IPS-20b (cell line): Measurements from ENCODE around the gene PLPPR4.

Experiments
- H3K27ac ChIP-seq: one replicate; pipeline ENCODE4 v1.5.1; 2013; ENCODE audit warnings: low read length
- H3K27me3 ChIP-seq: 2 replicates; pipeline ENCODE4 v1.6.1; 2013; ENCODE audit warnings: mild to moderate bottlenecking, low read length, inconsistent platforms; ENCODE audit not compliant: insufficient read depth
- H3K36me3 ChIP-seq: 2 replicates; pipeline ENCODE4 v1.6.1; 2013; ENCODE audit warnings: low read depth, mild to moderate bottlenecking, inconsistent platforms, low read length, moderate library complexity; ENCODE audit not compliant: insufficient read depth
- H3K4me1 ChIP-seq: 2 replicates; pipeline ENCODE4 v1.6.1; 2013; ENCODE audit warnings: mild to moderate bottlenecking, control low read depth, inconsistent platforms, low read length, moderate library complexity; ENCODE audit not compliant: insufficient read depth
- H3K4me3 ChIP-seq: 2 replicates; pipeline ENCODE4 v1.5.1; 2013; ENCODE audit warnings: mild to moderate bottlenecking, low read length, inconsistent platforms
- H3K9ac ChIP-seq: 2 replicates; pipeline ENCODE4 v1.6.1; 2013; ENCODE audit warnings: low read depth, mild to moderate bottlenecking, inconsistent platforms, low read length, moderate library complexity
- H3K9me3 ChIP-seq: 2 replicates; pipeline ENCODE4 v1.6.1; 2013; ENCODE audit warnings: mild to moderate bottlenecking, low read depth, low read length, inconsistent platforms; ENCODE audit not compliant: insufficient read depth

Gene PLPPR4, protein sequence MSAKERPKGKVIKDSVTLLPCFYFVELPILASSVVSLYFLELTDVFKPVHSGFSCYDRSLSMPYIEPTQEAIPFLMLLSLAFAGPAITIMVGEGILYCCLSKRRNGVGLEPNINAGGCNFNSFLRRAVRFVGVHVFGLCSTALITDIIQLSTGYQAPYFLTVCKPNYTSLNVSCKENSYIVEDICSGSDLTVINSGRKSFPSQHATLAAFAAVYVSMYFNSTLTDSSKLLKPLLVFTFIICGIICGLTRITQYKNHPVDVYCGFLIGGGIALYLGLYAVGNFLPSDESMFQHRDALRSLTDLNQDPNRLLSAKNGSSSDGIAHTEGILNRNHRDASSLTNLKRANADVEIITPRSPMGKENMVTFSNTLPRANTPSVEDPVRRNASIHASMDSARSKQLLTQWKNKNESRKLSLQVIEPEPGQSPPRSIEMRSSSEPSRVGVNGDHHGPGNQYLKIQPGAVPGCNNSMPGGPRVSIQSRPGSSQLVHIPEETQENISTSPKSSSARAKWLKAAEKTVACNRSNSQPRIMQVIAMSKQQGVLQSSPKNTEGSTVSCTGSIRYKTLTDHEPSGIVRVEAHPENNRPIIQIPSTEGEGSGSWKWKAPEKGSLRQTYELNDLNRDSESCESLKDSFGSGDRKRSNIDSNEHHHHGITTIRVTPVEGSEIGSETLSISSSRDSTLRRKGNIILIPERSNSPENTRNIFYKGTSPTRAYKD

DNA sequence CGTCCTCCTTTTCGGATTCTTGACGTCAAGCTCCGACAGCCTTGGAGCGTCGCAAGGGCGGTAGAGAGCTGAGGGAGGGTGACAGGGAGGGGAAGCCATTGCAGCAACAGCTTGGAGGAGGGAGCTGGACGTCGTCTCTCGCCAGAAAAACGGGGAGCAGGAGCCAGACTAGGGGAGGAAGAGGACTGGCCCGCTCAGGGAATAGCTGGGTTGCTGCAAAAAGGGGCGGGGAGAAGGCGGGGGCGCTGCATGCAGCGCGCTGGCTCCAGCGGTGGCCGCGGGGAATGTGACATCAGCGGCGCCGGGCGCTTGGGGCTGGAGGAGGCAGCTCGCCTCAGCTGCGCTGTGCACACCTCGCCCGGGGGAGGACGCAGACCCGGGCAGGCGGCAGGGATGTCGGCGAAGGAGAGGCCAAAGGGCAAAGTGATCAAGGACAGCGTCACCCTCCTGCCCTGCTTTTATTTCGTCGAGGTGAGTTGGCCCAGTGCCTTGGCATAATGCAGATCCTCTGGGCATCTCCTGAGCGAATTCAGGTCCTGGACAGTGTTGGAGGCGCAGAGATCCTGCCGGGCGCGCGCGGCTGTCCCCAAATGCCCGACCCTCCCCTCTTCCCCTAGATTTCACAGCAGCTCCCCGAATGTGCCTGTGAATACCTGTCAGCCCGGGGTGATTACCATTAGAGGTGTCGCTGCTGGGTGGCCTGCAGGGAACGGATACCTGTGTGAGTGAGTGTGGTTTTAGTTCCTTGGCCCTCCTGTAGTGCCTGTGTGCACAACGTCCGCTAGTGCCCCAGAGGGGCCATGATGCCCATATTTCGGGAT is at the start of gene PLPPR4:
PLPPR4 (plus strand) TSS at position 292 of the 821 bp plus-strand sequence; CDS start at position 394, 102 bp downstream.
- Histone ChIP-seq H3K27ac (no peak within 1 kb of the TSS), H3K9ac (peak within 1 kb of the TSS; percentile 43; the same call in 1 of the 2 replicates), H3K9me3 (no peaks in the 10 kb centered on the region), H3K36me3 (no peaks in the 10 kb centered on the region), H3K4me3 (peak within 1 kb of the TSS; percentile 83), H3K27me3 (peaks cover 42% of the 10 kb centered on the region), H3K4me1 (no peaks in the 10 kb centered on the region)

GRCh38 chr1:99216956-99217355 is 47.3 kb upstream of the PLPPR4 start:
- peaks cover 8% of the 10 kb centered on the region; the same call in 1 of the 2 replicates for H3K4me1 ChIP-seq

GRCh38 chr1:99217599-99217998 is 46.7 kb upstream of the PLPPR4 start:
- H3K4me3 ChIP-seq: no peak overlapping the region
- H3K27ac ChIP-seq: no peak overlapping the region
- H3K4me1 ChIP-seq: peaks cover 8% of the 10 kb centered on the region; the same call in 1 of the 2 replicates
- H3K9me3 ChIP-seq: peaks cover 6% of the 10 kb centered on the region; the same call in 1 of the 2 replicates
- no peaks in the 10 kb centered on the region for H3K36me3 ChIP-seq
- H3K27me3 ChIP-seq: no peaks in the 10 kb centered on the region; the same call in 1 of the 2 replicates
- H3K9ac ChIP-seq: no peak overlapping the region

More at GRCh38 chr1:99216956-99217355, 47.3 kb upstream of the PLPPR4 start:
- H3K4me3 ChIP-seq: no peak overlapping the region
- H3K27ac ChIP-seq: no peak overlapping the region
- H3K9me3 ChIP-seq: peaks cover 6% of the 10 kb centered on the region; the same call in 1 of the 2 replicates
- no peaks in the 10 kb centered on the region; the same call in 1 of the 2 replicates for H3K27me3 ChIP-seq
- H3K9ac ChIP-seq: no peak overlapping the region
- H3K36me3 ChIP-seq: no peaks in the 10 kb centered on the region

DNA sequence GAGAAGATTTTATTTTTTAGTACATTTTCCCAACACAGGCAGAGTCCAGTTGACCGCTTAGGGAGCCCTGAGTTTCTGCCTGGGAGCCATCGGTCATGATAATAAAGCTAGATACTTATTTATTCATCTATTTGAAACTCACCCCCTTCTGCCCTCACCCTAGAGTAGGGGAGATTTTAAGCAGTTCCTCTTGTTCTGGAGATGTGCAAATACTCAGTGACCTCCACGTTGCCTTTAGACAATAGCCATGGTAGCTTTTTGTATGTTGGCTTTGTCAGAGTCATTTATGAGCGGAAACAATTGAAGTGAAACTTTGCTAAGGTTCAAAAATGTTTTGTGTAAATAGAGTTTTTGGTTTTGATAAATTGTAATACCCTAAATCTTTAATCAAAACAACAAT is 45.7 kb upstream of the PLPPR4 start:
- H3K27me3 ChIP-seq: no peaks in the 10 kb centered on the region; the same call in 1 of the 2 replicates
- no peaks in the 10 kb centered on the region for H3K36me3 ChIP-seq
- H3K27ac ChIP-seq: no peak overlapping the region
- H3K9me3 ChIP-seq: peaks cover 6% of the 10 kb centered on the region; the same call in 1 of the 2 replicates
- H3K9ac ChIP-seq: no peak overlapping the region
- H3K4me1 ChIP-seq: peaks cover 8% of the 10 kb centered on the region; the same call in 1 of the 2 replicates
- H3K4me3 ChIP-seq: no peak overlapping the region

GRCh38 chr1:99218999-99219398 is 45.3 kb upstream of the PLPPR4 start:
- H3K27me3 ChIP-seq: no peaks in the 10 kb centered on the region; the same call in 1 of the 2 replicates
- H3K36me3 ChIP-seq: no peaks in the 10 kb centered on the region
- H3K4me1 ChIP-seq: peaks cover 8% of the 10 kb centered on the region; the same call in 1 of the 2 replicates
- H3K9me3 ChIP-seq: peaks cover 6% of the 10 kb centered on the region; the same call in 1 of the 2 replicates
- H3K9ac ChIP-seq: no peak overlapping the region
- no peak overlapping the region for H3K27ac ChIP-seq
- H3K4me3 ChIP-seq: no peak overlapping the region

- H3K4me1 ChIP-seq: no peaks in the 10 kb centered on the region
- no peak overlapping the region for H3K9ac ChIP-seq
- no peak overlapping the region for H3K4me3 ChIP-seq
- H3K36me3 ChIP-seq: no peaks in the 10 kb centered on the region
- no peak overlapping the region for H3K27ac ChIP-seq
- H3K9me3 ChIP-seq: no peaks in the 10 kb centered on the region
- no peaks in the 10 kb centered on the region for H3K27me3 ChIP-seq
These were observed 37.0 kb upstream of the PLPPR4 start for GRCh38 chr1:99227056-99227897.

DNA sequence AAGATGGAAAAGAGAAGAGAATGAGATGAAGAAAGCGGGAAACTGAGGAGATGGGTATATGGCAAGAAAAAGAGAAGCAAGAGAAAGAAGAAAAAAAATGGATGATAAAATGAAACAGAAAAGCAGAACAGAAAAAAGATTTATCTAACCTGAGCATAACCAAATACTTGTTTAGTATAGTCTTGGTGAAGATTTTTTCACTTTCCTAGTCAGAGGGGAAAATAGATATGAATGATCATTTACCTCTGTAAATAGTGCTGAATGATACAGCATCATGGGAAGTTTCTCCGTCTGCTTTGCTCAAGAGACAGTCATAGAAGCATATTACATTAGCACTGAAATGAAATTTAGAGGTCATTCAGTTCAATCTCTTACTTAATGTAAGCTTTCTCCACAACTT is 36.1 kb upstream of the PLPPR4 start:
- Histone ChIP-seq H3K4me1 (no peaks in the 10 kb centered on the region), H3K27me3 (no peaks in the 10 kb centered on the region), H3K9me3 (no peaks in the 10 kb centered on the region), H3K9ac (no peak overlapping the region), H3K4me3 (no peak overlapping the region), H3K36me3 (no peaks in the 10 kb centered on the region), H3K27ac (no peak overlapping the region)

DNA sequence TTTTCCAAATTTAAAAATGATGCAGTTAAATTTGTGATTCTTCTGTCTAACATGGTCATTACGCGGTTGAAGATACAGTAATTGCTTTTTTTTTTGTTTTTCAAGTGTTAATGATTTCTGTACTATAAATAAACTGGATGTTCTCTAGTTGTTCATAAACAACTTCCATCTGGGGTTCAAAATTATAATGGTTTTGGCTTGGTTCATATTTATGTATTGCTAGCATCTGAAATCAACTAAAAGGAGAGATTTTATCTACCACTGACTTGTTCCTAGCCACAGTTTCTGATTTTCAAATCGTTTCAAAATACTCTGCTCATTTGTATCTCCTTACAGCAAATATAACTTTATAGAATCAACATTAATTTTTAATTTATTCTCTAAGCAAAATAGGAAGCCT is 35.2 kb upstream of the PLPPR4 start:
- Histone ChIP-seq H3K4me3 (no peak overlapping the region), H3K27ac (no peak overlapping the region), H3K4me1 (no peaks in the 10 kb centered on the region), H3K9ac (no peak overlapping the region), H3K27me3 (no peaks in the 10 kb centered on the region), H3K36me3 (no peaks in the 10 kb centered on the region), H3K9me3 (no peaks in the 10 kb centered on the region)

DNA sequence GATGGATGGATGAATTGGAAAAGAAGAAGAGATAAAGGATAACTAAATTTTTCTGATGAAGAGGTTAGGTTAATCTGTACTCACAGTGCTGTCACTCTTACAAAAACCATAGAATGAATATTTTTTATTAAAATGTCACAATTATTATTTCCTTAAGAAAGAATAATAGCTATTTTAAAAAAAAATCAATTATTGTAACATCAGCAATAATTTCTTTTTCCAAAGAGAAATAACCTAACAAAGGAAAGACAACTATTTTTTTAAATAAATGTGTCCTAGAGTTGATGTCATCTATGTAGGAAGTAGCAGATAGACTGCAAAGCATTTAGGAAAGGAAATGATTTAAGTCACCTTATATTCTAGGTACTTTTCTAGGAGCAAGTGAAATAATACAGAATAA is 33.6 kb upstream of the PLPPR4 start:
- no peaks in the 10 kb centered on the region for H3K27me3 ChIP-seq
- no peaks in the 10 kb centered on the region for H3K4me1 ChIP-seq
- no peaks in the 10 kb centered on the region for H3K36me3 ChIP-seq
- no peak overlapping the region for H3K4me3 ChIP-seq
- H3K9me3 ChIP-seq: no peaks in the 10 kb centered on the region
- H3K27ac ChIP-seq: no peak overlapping the region
- H3K9ac ChIP-seq: no peak overlapping the region

GRCh38 chr1:99232172-99232571 is 32.1 kb upstream of the PLPPR4 start:
- H3K4me3 ChIP-seq: no peak overlapping the region
- H3K9ac ChIP-seq: no peak overlapping the region
- H3K4me1 ChIP-seq: no peaks in the 10 kb centered on the region
- H3K36me3 ChIP-seq: no peaks in the 10 kb centered on the region
- no peak overlapping the region for H3K27ac ChIP-seq
- H3K27me3 ChIP-seq: no peaks in the 10 kb centered on the region
- no peaks in the 10 kb centered on the region for H3K9me3 ChIP-seq
